GM21381 (cell line): ENCODE results near the gene IKBIP.
"Not testable (repeated sequence)": the region's sequence is repeated elsewhere in the genome, so short reads cannot be mapped to it uniquely, and the experiment has no call there.

Experiments used
- ATAC-seq: cut with Tn5 transposase; IDR thresholded peaks from one replicate; pipeline ENCODE4 v1.9.1; 2021; ENCODE audit warnings: mild to moderate bottlenecking, moderate library complexity; ENCODE audit not compliant: unreplicated experiment

Gene IKBIP

DNA sequence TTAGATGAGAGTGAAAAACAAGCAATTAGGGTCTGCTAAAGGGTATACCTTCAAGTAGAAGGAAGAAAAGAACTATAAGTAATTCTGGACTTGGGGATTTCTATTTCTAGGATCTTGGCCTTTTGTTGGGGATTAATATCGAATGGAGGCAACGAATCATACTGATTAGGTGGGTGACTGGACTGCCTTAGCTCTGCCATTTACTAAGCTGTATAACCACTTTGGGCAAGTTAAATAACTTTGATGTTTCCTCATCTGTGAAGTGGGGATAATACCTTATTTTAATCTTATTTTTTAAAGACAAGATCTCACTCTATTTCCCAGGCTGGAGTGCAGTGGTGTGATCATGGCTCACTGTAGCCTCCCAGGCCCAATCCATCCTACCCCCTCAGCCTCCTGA, 6.6 kb downstream of the IKBIP start:
- ATAC-seq = no peak

- ATAC-seq = no peak
Measured at GRCh38 chr12:98637068-98637467, 7.5 kb downstream of the IKBIP start.

DNA sequence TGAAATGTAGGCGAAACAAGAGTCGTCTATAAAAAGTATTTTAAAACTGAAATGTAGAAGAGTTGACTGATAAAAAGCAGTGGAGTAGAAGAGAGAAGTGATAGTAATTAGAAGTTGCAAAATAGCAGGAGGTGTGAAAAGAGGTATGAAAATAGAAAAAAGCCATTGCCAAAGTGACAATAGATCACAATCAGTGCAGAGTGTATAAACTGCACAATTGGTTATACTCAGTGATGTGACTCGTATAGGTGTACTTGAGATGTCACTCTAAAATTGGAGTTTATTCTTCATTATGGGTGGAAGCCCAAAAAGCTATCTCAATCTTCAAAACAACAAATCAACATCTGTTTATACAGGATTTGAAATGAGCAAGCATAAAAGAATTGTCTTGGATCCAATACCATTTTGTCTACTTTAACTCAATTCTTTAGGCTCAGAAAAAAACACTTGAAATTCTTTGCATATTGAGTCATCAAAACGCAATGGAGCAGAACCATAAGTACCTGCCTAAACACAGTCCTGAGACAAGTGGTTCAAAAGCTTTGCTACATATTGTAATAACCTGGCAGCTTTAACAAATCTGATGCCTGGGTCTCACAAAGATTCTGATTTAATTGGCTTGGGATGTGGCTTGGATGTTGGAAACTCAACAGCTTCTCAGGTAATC, 8.8 kb downstream of the IKBIP start:
- peak; percentile 76 for ATAC-seq

DNA sequence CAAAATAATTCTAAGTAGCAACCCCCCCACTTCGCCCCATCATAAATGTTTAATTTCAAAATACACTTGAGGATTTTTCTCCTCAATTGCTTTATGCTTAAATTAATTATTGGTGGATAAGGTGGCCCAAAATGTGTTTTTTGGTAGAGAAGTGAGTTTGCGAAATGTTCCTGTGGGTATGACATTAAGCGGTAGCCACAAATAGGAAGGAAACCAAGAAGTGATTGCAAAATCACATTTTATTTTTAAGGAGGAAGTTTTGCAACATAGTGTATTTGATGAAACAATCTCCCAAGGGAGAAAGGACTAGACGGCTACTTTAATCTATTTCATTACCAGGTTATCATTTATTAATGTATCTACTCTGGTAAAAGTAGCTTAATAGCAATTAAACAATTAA, 25.6 kb downstream of the IKBIP start:
- no peak for ATAC-seq

GRCh38 chr12:98612696-98613334, 31.8 kb downstream of the IKBIP start:
- peak; percentile 80 for ATAC-seq

DNA sequence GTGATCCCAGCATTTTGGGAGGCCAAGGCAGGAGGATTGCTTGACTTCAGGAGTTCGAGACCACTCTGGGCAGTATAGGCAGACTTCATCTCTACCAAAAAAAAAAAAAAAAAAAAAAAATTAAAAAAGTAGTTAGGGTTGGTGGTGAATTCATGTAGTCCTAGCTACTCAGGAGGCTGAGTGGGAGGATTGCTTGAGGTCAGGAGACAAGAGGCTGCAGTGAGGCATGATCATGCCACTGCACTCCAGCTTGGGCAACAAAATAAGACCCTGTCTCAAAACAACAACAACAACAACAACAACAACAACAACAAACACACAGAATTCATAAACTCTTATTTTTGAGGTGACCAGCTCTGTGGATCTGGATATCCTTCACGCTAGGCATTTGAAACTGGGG, 34.0 kb downstream of the IKBIP start:
- no peak for ATAC-seq

- no peak for ATAC-seq
Measured at GRCh38 chr12:98606359-98606988, 38.1 kb downstream of the IKBIP start.

DNA sequence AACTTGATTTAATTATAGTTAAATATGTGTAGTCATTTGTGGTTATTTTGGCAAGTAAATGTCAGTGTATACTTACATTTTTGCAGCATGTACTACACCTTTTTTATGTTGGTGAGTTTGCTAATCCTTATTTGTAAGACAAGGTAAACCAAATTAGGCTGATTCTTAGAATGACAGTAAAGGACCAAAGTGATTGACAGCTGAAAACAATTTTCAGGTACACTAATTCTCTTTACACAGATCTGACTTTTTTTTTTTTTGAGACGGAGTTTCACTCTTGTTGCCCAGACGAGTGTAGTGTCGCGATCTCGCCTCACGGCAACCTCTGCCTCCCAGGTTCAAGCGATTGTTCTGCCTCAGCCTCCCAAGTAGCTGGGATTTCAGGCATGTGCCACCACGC, 42.7 kb downstream of the IKBIP start:
- ATAC-seq = no peak

DNA sequence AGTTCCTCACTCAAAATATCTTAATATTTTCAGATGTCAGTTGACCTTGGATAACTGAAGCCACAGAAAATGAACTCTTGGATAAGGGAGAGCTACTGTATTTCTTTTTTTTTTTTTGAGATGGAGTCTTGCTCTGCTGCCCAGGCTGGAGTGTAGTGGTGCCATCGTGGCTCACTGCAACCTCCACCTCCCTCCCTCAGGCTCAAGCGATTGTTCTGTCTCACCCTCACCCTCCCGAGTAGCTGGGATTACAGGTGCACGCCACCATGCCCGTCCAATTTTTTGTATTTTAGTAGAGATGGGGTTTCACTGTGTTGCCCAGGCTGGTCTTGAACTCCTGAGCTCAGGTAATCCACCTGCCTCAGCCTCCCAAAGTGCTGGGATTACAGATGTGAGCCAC, 47.3 kb downstream of the IKBIP start:
- not testable (repeated sequence) for ATAC-seq

- ATAC-seq = no peak
Measured at GRCh38 chr12:98595243-98595988, 49.2 kb downstream of the IKBIP start.

GRCh38 chr12:98594050-98594835, 50.3 kb downstream of the IKBIP start:
- ATAC-seq = peak; percentile 12

DNA sequence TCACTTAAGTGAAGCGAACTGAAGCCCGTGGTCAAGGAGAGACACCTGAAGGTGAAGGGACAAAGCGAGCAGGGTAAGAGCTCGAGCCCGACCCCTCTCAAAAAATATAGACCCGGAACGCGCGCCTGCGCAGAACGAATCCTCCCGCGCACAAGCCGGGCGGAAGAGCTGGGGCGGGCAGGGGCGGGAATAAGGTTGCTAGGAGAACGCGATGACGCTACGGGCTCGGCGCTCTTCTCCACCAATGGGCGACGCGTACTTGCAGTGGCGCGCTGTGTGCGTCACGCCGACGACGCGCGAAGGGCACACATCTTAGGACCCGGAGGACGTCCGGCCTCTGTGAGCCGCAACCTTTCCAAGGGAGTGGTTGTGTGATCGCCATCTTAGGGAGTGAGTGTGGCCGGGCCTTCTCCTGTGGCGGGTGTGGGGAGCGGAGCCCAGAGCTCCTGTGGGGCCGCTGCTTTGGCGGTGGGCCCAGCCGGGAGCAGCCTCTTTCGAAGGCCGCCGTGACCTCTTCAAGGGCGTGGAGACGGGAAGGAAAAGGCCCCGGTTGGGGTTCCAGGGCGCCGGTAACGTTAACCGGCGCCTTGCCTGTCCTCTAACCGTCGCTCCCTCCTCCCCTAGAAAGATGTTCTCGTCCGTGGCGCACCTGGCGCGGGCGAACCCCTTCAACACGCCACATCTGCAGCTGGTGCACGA, 51.1 kb downstream of the IKBIP start, which contains the start of gene SLC25A3:
Gene SLC25A3 (plus strand): TSS at position 336 of the 699 bp plus-strand sequence. CDS start 293 bp downstream, at position 629.
- ATAC-seq = peak; percentile 99

DNA sequence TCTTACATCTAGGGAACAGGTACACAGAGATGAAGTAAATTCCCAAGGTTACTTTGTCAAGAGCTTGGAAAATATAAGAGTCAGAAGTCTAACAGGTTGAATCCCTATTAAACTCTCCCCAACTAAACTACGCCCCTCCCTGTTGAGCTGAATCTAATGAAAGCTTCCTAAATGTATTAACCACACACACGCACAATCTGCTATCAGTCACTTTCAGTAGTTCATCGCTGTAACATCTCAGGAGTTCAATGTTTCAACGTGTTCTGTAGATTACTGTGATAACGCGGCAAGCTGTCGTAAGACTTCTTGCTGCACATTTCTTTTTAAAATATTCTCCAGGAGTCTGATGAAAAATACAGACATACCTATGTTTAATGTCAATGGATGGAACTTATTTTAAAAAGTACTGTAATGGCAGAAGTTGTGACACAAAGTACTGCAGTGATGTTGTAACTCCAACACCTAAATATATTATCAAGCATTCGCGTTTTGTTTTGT, 51.7 kb downstream of the IKBIP start:
- ATAC-seq = no peak

GRCh38 chr12:98591209-98591608, 53.4 kb downstream of the IKBIP start:
- no peak for ATAC-seq

- no peak for ATAC-seq
Measured at GRCh38 chr12:98587084-98587483, 57.5 kb downstream of the IKBIP start.

- no peak for ATAC-seq
Measured at GRCh38 chr12:98582093-98582492, 62.5 kb downstream of the IKBIP start.

DNA sequence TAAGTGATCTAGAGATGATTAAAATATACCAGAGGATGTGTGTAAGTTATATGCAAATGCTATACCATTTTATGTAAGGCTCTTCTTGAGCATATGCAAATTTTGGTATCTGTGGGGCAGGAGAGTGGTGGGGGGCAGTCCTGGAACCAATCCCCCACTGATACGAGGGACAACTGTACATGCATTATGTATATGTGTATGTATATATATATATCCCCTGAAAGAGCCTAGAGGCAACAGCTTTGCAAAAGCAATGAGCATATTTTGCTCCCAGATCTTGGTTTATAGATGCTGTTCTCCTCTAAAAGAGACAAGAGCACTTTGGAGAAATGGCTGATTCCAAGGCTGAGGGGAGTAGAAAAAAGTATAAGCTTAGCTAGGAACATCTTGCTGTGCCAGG, 63.5 kb downstream of the IKBIP start:
- ATAC-seq = no peak

- no peak for ATAC-seq
Measured at GRCh38 chr12:98580695-98581094, 63.9 kb downstream of the IKBIP start.

DNA sequence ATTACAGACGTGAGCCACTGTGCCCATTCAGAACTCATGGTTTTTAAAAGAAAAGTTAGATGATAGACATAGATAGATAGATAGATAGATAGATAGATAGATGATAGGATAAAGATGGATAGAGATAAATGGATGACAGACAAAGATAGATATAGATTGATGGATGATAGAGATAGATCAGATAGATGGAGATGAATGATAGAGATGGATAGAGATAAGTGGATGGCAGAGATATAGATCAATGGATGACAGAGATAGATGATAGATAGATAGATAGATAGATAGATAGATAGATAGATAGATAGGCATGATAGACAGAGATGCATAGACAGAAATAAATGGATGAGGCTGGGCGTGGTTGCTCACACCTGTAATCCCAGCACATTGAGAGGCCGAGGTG, 64.8 kb downstream of the IKBIP start:
- no peak for ATAC-seq

DNA sequence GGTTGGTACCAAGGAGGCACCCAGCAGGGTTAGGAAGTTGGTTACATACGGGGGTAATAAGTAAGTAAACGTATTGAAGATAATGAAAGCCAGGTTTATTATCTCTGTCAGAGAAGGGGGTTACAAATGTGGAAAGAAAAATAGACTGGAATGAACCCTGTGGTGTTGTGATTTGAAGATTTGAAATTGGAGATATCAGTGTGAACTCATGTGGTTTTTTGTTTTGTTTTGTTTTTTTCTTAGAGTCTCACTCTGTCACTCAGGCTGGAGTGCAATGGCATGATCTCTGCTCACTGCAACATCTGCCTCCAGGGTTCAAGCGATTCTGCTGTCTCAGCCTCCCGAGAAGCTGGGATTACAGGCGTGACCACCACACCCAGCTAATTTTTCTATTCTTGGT, 65.2 kb downstream of the IKBIP start:
- no peak for ATAC-seq
